ENCODE data around the gene ACTR3.

Gene ACTR3

GRCh38 chr2:114001937-114002336, 112.0 kb downstream of the ACTR3 start:
- no peak for DNase-seq (ENCODE audit: low read depth in 2 of 2)

- DNase-seq (ENCODE audit: low read depth in 2 of 2), result no peak
These were observed 115.4 kb downstream of the ACTR3 start for GRCh38 chr2:114005110-114005783.

GRCh38 chr2:114006460-114006859, 116.6 kb downstream of the ACTR3 start:
- no peak for DNase-seq (ENCODE audit: low read depth in 2 of 2)

GRCh38 chr2:114007436-114007835, 117.5 kb downstream of the ACTR3 start:
- DNase-seq (ENCODE audit: low read depth in 2 of 2), result no peak

- no peak for DNase-seq (ENCODE audit: low read depth in 2 of 2)
These were observed 118.8 kb downstream of the ACTR3 start for GRCh38 chr2:114008720-114009119.

- no peak for DNase-seq (ENCODE audit: low read depth in 2 of 2)
These were observed 119.5 kb downstream of the ACTR3 start for GRCh38 chr2:114009205-114009944.

GRCh38 chr2:114010001-114010400, 120.1 kb downstream of the ACTR3 start:
- no peak for DNase-seq (ENCODE audit: low read depth in 2 of 2)

- no peak for DNase-seq (ENCODE audit: low read depth in 2 of 2)
These were observed 121.8 kb downstream of the ACTR3 start for GRCh38 chr2:114011713-114012112.

All from stimulated activated CD8-positive, alpha-beta memory T cell treated with anti-CD3 and anti-CD28 coated beads, Interleukin-2, amount 100 ng/mL, for 1 hour (primary cell).